ENCODE measurements around the gene NUDT22. TPM values are rescaled to one million over a fixed set of nuclear protein-coding genes. Genes with fewer than 3 reads are reported as not detected.

The NUDT22 gene
- total and polyA plus RNA-seq, 4 experiments from 2014 or later = 38.1 to 101 (median 76.7) TPM

GRCh38 chr11:64275031-64275800, 49.1 kb downstream of the NUDT22 start:
- Histone ChIP-seq H3K36me3 (ENCODE audit: insufficient read depth, low read length) (peaks cover 9% of the 10 kb centered on the region), H3K27ac (ENCODE audit: low read depth, low read length) (no peak overlapping the region), H3K4me3 (ENCODE audit: low read length in 2 of 2) (no peak overlapping the region), H3K9me3 (ENCODE audit: control insufficient read depth in 1 of 2, low read length in 2 of 2) (no peaks in the 10 kb centered on the region), H3K27me3 (ENCODE audit: insufficient read depth, low read length) (no peaks in the 10 kb centered on the region), H3K4me1 (ENCODE audit: insufficient read depth, low read length) (peaks cover 6% of the 10 kb centered on the region)
- ChIA-PET CTCF (ENCODE audit: partially characterized antibody) (no interaction called here), POLR2A (ENCODE audit: partially characterized antibody) (interaction anchor here (2.5 kb wide), 1 partner anchor 68 kb away, joined by 9 read pairs; the partner anchor contains the start of gene FERMT3)
- peak overlapping the region in 1 of 7 donors; percentile 15 for H3K27ac Mint-ChIP-seq
- intact Hi-C loops (cut with micrococcal nuclease) = no loop called here
- no peak for DNase-seq
- H3K36me3 Mint-ChIP-seq = peaks cover 0 to 22% of the 10 kb centered on the region in 2 donors
- no peak overlapping the region for H3K4me3 Mint-ChIP-seq
- peaks cover 0 to 1% of the 10 kb centered on the region in 2 donors for H3K27me3 Mint-ChIP-seq
- peaks cover 0 to 12% (median 0%) of the 10 kb centered on the region in 8 donors for H3K9me3 Mint-ChIP-seq
- H3K4me1 Mint-ChIP-seq = peaks cover 5 to 14% (median 6%) of the 10 kb centered on the region in 4 donors

GRCh38 chr11:64275841-64276240, 49.8 kb downstream of the NUDT22 start:
- CTCF ChIA-PET (ENCODE audit: partially characterized antibody) = no interaction called here
- H3K27ac Mint-ChIP-seq = peak overlapping the region in 1 of 7 donors; percentile 79
- no peak overlapping the region for H3K4me3 ChIP-seq (ENCODE audit: low read length in 2 of 2)
- H3K27ac ChIP-seq (ENCODE audit: low read depth, low read length) = no peak overlapping the region
- H3K4me1 ChIP-seq (ENCODE audit: insufficient read depth, low read length) = peaks cover 6% of the 10 kb centered on the region
- no peaks in the 10 kb centered on the region for H3K27me3 Mint-ChIP-seq
- intact Hi-C loops (cut with micrococcal nuclease) = no loop called here
- peaks cover 0 to 18% of the 10 kb centered on the region in 2 donors for H3K36me3 Mint-ChIP-seq
- no peaks in the 10 kb centered on the region for H3K9me3 ChIP-seq (ENCODE audit: control insufficient read depth in 1 of 2, low read length in 2 of 2)
- H3K9me3 Mint-ChIP-seq = peaks cover 0 to 6% (median 0%) of the 10 kb centered on the region in 8 donors
- H3K4me1 Mint-ChIP-seq = peaks cover 4 to 11% (median 5%) of the 10 kb centered on the region in 4 donors
- H3K4me3 Mint-ChIP-seq = no peak overlapping the region
- no peak for DNase-seq
- peaks cover 9% of the 10 kb centered on the region for H3K36me3 ChIP-seq (ENCODE audit: insufficient read depth, low read length)
- no peaks in the 10 kb centered on the region for H3K27me3 ChIP-seq (ENCODE audit: insufficient read depth, low read length)
- POLR2A ChIA-PET (ENCODE audit: partially characterized antibody) = interaction anchor here (1.3 to 2.5 kb wide), 2 partner anchors 9 to 69 kb away, joined by 3 to 9 read pairs; partner anchors contain the start of genes BAD and FERMT3

- H3K4me3 ChIP-seq (ENCODE audit: low read length in 2 of 2) = no peak overlapping the region
- no peaks in the 10 kb centered on the region for H3K27me3 ChIP-seq (ENCODE audit: insufficient read depth, low read length)
- Mint-ChIP-seq H3K27ac (no peak overlapping the region), H3K9me3 (no peaks in the 10 kb centered on the region), H3K27me3 (no peaks in the 10 kb centered on the region), H3K36me3 (peaks cover 0 to 18% of the 10 kb centered on the region in 2 donors), H3K4me1 (peaks cover 3 to 9% (median 5%) of the 10 kb centered on the region in 4 donors), H3K4me3 (no peak overlapping the region)
- intact Hi-C loops (cut with micrococcal nuclease) = no loop called here
- ChIA-PET POLR2A (ENCODE audit: partially characterized antibody) (interaction anchor here (1.3 to 2.5 kb wide), 3 partner anchors 8 to 70 kb away, joined by 3 to 9 read pairs (median 4); partner anchors contain the start of genes BAD and FERMT3), CTCF (ENCODE audit: partially characterized antibody) (interaction anchor here (0.9 to 2.6 kb wide), 3 partner anchors 24 to 72 kb away, joined by 3 to 10 read pairs (median 4); partner anchors contain the start of genes PRDX5 and TRMT112)
- peaks cover 3% of the 10 kb centered on the region for H3K4me1 ChIP-seq (ENCODE audit: insufficient read depth, low read length)
- DNase-seq = no peak
- peaks cover 9% of the 10 kb centered on the region for H3K36me3 ChIP-seq (ENCODE audit: insufficient read depth, low read length)
- H3K27ac ChIP-seq (ENCODE audit: low read depth, low read length) = no peak overlapping the region
- H3K9me3 ChIP-seq (ENCODE audit: control insufficient read depth in 1 of 2, low read length in 2 of 2) = no peaks in the 10 kb centered on the region
Measured at GRCh38 chr11:64276653-64277431, 50.8 kb downstream of the NUDT22 start.

GRCh38 chr11:64278576-64279190, 52.6 kb downstream of the NUDT22 start:
- POLR2A ChIA-PET (ENCODE audit: partially characterized antibody) = interaction anchor here (2.6 kb wide), 1 partner anchor 8 kb away, joined by 9 read pairs; no protein-coding TSS in a partner anchor
- intact Hi-C loops (cut with micrococcal nuclease) = no loop called here

More at GRCh38 chr11:64278576-64279190, 52.6 kb downstream of the NUDT22 start:
- CTCF ChIA-PET (ENCODE audit: partially characterized antibody) = interaction anchor here (1.4 to 2.6 kb wide), 3 partner anchors 23 to 39 kb away, joined by 3 to 10 read pairs (median 4); partner anchors contain the start of genes PRDX5 and TRMT112
- H3K4me3 ChIP-seq (ENCODE audit: low read length in 2 of 2) = no peak overlapping the region
- no peaks in the 10 kb centered on the region for H3K27me3 ChIP-seq (ENCODE audit: insufficient read depth, low read length)
- Mint-ChIP-seq H3K4me3 (no peak overlapping the region), H3K27ac (peak overlapping the region in 1 of 7 donors; percentile 52), H3K36me3 (peaks cover 0 to 19% of the 10 kb centered on the region in 2 donors), H3K9me3 (no peaks in the 10 kb centered on the region), H3K27me3 (no peaks in the 10 kb centered on the region), H3K4me1 (peaks cover 4 to 17% (median 12%) of the 10 kb centered on the region in 4 donors)
- no peaks in the 10 kb centered on the region for H3K9me3 ChIP-seq (ENCODE audit: control insufficient read depth in 1 of 2, low read length in 2 of 2)
- peaks cover 9% of the 10 kb centered on the region for H3K36me3 ChIP-seq (ENCODE audit: insufficient read depth, low read length)
- H3K27ac ChIP-seq (ENCODE audit: low read depth, low read length) = no peak overlapping the region
- H3K4me1 ChIP-seq (ENCODE audit: insufficient read depth, low read length) = peaks cover 9% of the 10 kb centered on the region
- DNase-seq = no peak

Other genes with a start within 250 kb of the NUDT22 start
- 10 to 100 TPM; 72.9 to 73.0 TPM for gene OTUB1, start 239.8 kb upstream of the NUDT22 start, total RNA-seq
- gene OTUB1, start 239.8 kb upstream of the NUDT22 start, polyA plus RNA-seq = 100 to 1,000 TPM; 132 to 171 TPM
- gene FLRT1, start 190.3 kb upstream of the NUDT22 start, total RNA-seq = not detected
- not detected for gene FLRT1, start 190.3 kb upstream of the NUDT22 start, polyA plus RNA-seq
- 1 to 10 TPM; 8.1 to 8.7 TPM for gene MACROD1, start 60.2 kb upstream of the NUDT22 start, total RNA-seq
- 1 to 10 TPM; 5.0 to 6.5 TPM for gene MACROD1, start 60.2 kb upstream of the NUDT22 start, polyA plus RNA-seq
- 100 to 1,000 TPM in 1 of 2 experiments, 10 to 100 TPM in 1; 97.4 to 106 TPM for gene STIP1, start 40.1 kb upstream of the NUDT22 start, total RNA-seq
- gene STIP1, start 40.1 kb upstream of the NUDT22 start, polyA plus RNA-seq = 10 to 100 TPM; 37.1 to 98.8 TPM
- gene FERMT3, start 19.6 kb upstream of the NUDT22 start, total RNA-seq = 100 to 1,000 TPM; 149 to 152 TPM
- 100 to 1,000 TPM; 198 to 202 TPM for gene FERMT3, start 19.6 kb upstream of the NUDT22 start, polyA plus RNA-seq
- gene TRPT1, start 88 bp upstream of the NUDT22 start, total RNA-seq = 10 to 100 TPM; 37.6 to 42.1 TPM
- gene TRPT1, start 88 bp upstream of the NUDT22 start, polyA plus RNA-seq = 10 to 100 TPM; 31.1 to 35.3 TPM
- 10 to 100 TPM; 60.6 to 64.5 TPM for gene DNAJC4, start 4.3 kb downstream of the NUDT22 start, total RNA-seq
- gene DNAJC4, start 4.3 kb downstream of the NUDT22 start, polyA plus RNA-seq = 10 to 100 TPM; 15.6 to 23.6 TPM
- 10 to 100 TPM; 96.8 to 97.3 TPM for gene VEGFB, start 8.3 kb downstream of the NUDT22 start, total RNA-seq
- gene VEGFB, start 8.3 kb downstream of the NUDT22 start, polyA plus RNA-seq = 10 to 100 TPM in 1 of 2 donors, 1 to 10 TPM in 1; 2.3 to 22.2 TPM
- 10 to 100 TPM; 41.4 to 46.4 TPM for gene FKBP2, start 14.8 kb downstream of the NUDT22 start, total RNA-seq
- gene FKBP2, start 14.8 kb downstream of the NUDT22 start, polyA plus RNA-seq = 100 to 1,000 TPM; 106 to 107 TPM
- gene PPP1R14B, start 20.7 kb downstream of the NUDT22 start, total RNA-seq = 10 to 100 TPM; 32.2 to 38.4 TPM
- 10 to 100 TPM; 52.1 to 83.5 TPM for gene PPP1R14B, start 20.7 kb downstream of the NUDT22 start, polyA plus RNA-seq
- 10 to 100 TPM; 10.8 to 11.9 TPM for gene PLCB3, start 25.3 kb downstream of the NUDT22 start, total RNA-seq
- under 1 TPM in 1 of 2 donors, not detected in 1; 0.71 TPM for gene PLCB3, start 25.3 kb downstream of the NUDT22 start, polyA plus RNA-seq
- 10 to 100 TPM; 23.1 to 26.2 TPM for gene BAD, start 58.4 kb downstream of the NUDT22 start, total RNA-seq
- gene BAD, start 58.4 kb downstream of the NUDT22 start, polyA plus RNA-seq = 10 to 100 TPM; 48.2 to 70.1 TPM
- 10 to 100 TPM; 30.6 to 34.7 TPM for gene GPR137, start 59.6 kb downstream of the NUDT22 start, total RNA-seq
- 10 to 100 TPM in 1 of 2 donors, 1 to 10 TPM in 1; 6.8 to 11.2 TPM for gene GPR137, start 59.6 kb downstream of the NUDT22 start, polyA plus RNA-seq
- gene KCNK4, start 65.0 kb downstream of the NUDT22 start, total RNA-seq = not detected
- not detected for gene KCNK4, start 65.0 kb downstream of the NUDT22 start, polyA plus RNA-seq
- not detected for gene CATSPERZ, start 74.1 kb downstream of the NUDT22 start, total RNA-seq
- gene CATSPERZ, start 74.1 kb downstream of the NUDT22 start, polyA plus RNA-seq = not detected
- gene ESRRA, start 79.2 kb downstream of the NUDT22 start, total RNA-seq = 10 to 100 TPM; 29.5 to 31.9 TPM
- 10 to 100 TPM in 1 of 2 donors, 1 to 10 TPM in 1; 4.4 to 12.4 TPM for gene ESRRA, start 79.2 kb downstream of the NUDT22 start, polyA plus RNA-seq
- gene TRMT112, start 91.3 kb downstream of the NUDT22 start, total RNA-seq = 100 to 1,000 TPM; 171 to 174 TPM
- gene TRMT112, start 91.3 kb downstream of the NUDT22 start, polyA plus RNA-seq = 100 to 1,000 TPM; 413 to 516 TPM
- gene PRDX5, start 91.8 kb downstream of the NUDT22 start, total RNA-seq = 10 to 100 TPM; 57.6 to 58.7 TPM
- gene PRDX5, start 91.8 kb downstream of the NUDT22 start, polyA plus RNA-seq = 100 to 1,000 TPM; 164 to 251 TPM
- gene CCDC88B, start 113.9 kb downstream of the NUDT22 start, total RNA-seq = 10 to 100 TPM; 68.3 to 73.0 TPM
- gene CCDC88B, start 113.9 kb downstream of the NUDT22 start, polyA plus RNA-seq = 10 to 100 TPM in 1 of 2 donors, 1 to 10 TPM in 1; 6.8 to 39.5 TPM
- 10 to 100 TPM; 33.9 to 38.7 TPM for gene RPS6KA4, start 132.9 kb downstream of the NUDT22 start, total RNA-seq
- gene RPS6KA4, start 132.9 kb downstream of the NUDT22 start, polyA plus RNA-seq = 10 to 100 TPM in 1 of 2 donors, 1 to 10 TPM in 1; 6.7 to 12.5 TPM